Measurements from ENCODE around the gene PPIF.
"Not testable (repeated sequence)": the region's sequence is repeated elsewhere in the genome, so short reads cannot be mapped to it uniquely, and the experiment has no call there.

PPIF gene

GRCh38 chr10:79334573-79334972 lies 12.7 kb upstream of the PPIF start:
- peak overlapping the region; percentile 14 for H3K27ac Mint-ChIP-seq
- no peaks in the 10 kb centered on the region for H3K36me3 Mint-ChIP-seq
- H3K4me1 Mint-ChIP-seq: peaks cover 23% of the 10 kb centered on the region
- H3K4me3 Mint-ChIP-seq: no peak overlapping the region
- no peaks in the 10 kb centered on the region for H3K9me3 Mint-ChIP-seq
- ATAC-seq: no peak
- no peaks in the 10 kb centered on the region for H3K27me3 Mint-ChIP-seq

- Mint-ChIP-seq H3K27ac (peak overlapping the region; percentile 14), H3K27me3 (no peaks in the 10 kb centered on the region), H3K4me1 (peaks cover 21% of the 10 kb centered on the region), H3K36me3 (no peaks in the 10 kb centered on the region), H3K4me3 (no peak overlapping the region), H3K9me3 (no peaks in the 10 kb centered on the region)
- ATAC-seq: no peak
Measured at GRCh38 chr10:79335094-79335469, 12.2 kb upstream of the PPIF start.

- Mint-ChIP-seq H3K27ac (peak overlapping the region; percentile 14), H3K27me3 (no peaks in the 10 kb centered on the region), H3K36me3 (no peaks in the 10 kb centered on the region)
Measured at GRCh38 chr10:79335470-79336235, 11.6 kb upstream of the PPIF start.

DNA sequence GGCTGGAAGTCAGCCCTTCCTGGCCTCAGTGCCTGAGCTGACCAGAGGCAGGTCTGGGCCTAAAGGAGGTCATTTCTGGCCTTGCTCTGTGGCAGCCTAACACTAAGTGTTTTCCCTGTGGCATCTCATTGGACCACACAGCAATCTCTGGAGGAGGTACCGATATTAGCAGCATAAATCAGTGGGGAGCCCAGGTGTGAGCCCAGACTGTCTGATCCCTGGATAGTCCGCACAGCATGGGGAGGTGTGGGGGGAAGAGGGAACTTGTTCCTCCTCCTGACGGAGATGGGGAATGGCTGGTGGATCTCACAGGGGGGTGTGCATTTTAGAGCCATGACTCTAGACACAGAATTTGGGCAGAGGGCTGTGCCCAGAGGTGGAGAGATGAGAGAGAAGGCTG lies 11.0 kb upstream of the PPIF start:
- H3K9me3 Mint-ChIP-seq: no peaks in the 10 kb centered on the region
- H3K4me3 Mint-ChIP-seq: no peak overlapping the region
- peaks cover 17% of the 10 kb centered on the region for H3K4me1 Mint-ChIP-seq
- H3K27me3 Mint-ChIP-seq: no peaks in the 10 kb centered on the region
- no peaks in the 10 kb centered on the region for H3K36me3 Mint-ChIP-seq
- H3K27ac Mint-ChIP-seq: peak overlapping the region; percentile 14
- ATAC-seq: no peak

More at GRCh38 chr10:79335470-79336235, 11.6 kb upstream of the PPIF start:
- H3K9me3 Mint-ChIP-seq: no peaks in the 10 kb centered on the region
- ATAC-seq: no peak
- H3K4me3 Mint-ChIP-seq: no peak overlapping the region
- peaks cover 21% of the 10 kb centered on the region for H3K4me1 Mint-ChIP-seq

GRCh38 chr10:79336739-79337138 lies 10.5 kb upstream of the PPIF start:
- H3K27me3 Mint-ChIP-seq: no peaks in the 10 kb centered on the region
- peaks cover 12% of the 10 kb centered on the region for H3K4me1 Mint-ChIP-seq
- H3K27ac Mint-ChIP-seq: no peak overlapping the region
- no peak for ATAC-seq
- H3K4me3 Mint-ChIP-seq: no peak overlapping the region
- H3K9me3 Mint-ChIP-seq: no peaks in the 10 kb centered on the region
- H3K36me3 Mint-ChIP-seq: no peaks in the 10 kb centered on the region

- ATAC-seq, H3K36me3 Mint-ChIP-seq, H3K4me3 Mint-ChIP-seq, H3K9me3 Mint-ChIP-seq, H3K4me1 Mint-ChIP-seq, H3K27me3 Mint-ChIP-seq, H3K27ac Mint-ChIP-seq: not testable (repeated sequence)
Measured at GRCh38 chr10:79337783-79338469, 9.3 kb upstream of the PPIF start.

GRCh38 chr10:79339266-79339665 lies 8.0 kb upstream of the PPIF start:
- Mint-ChIP-seq H3K36me3 (no peaks in the 10 kb centered on the region), H3K4me1 (peaks cover under 1% of the 10 kb centered on the region), H3K27me3 (no peaks in the 10 kb centered on the region), H3K27ac (no peak overlapping the region), H3K9me3 (no peaks in the 10 kb centered on the region), H3K4me3 (no peak overlapping the region)
- ATAC-seq: no peak

- Mint-ChIP-seq H3K9me3 (no peaks in the 10 kb centered on the region), H3K27me3 (no peaks in the 10 kb centered on the region), H3K4me1 (no peaks in the 10 kb centered on the region), H3K36me3 (no peaks in the 10 kb centered on the region), H3K27ac (peak overlapping the region; percentile 19), H3K4me3 (no peak overlapping the region)
- ATAC-seq: no peak
Measured at GRCh38 chr10:79340646-79341244, 6.5 kb upstream of the PPIF start.

GRCh38 chr10:79342295-79342761 lies 4.9 kb upstream of the PPIF start:
- H3K27ac Mint-ChIP-seq: no peak overlapping the region
- no peak for ATAC-seq
- no peaks in the 10 kb centered on the region for H3K36me3 Mint-ChIP-seq

GRCh38 chr10:79342811-79343561 lies 4.3 kb upstream of the PPIF start:
- ATAC-seq: no peak

More at GRCh38 chr10:79342295-79342761, 4.9 kb upstream of the PPIF start:
- Mint-ChIP-seq H3K27me3 (no peaks in the 10 kb centered on the region), H3K9me3 (no peaks in the 10 kb centered on the region), H3K4me1 (peaks cover 5% of the 10 kb centered on the region), H3K4me3 (no peak overlapping the region)

GRCh38 chr10:79344502-79345195 lies 2.6 kb upstream of the PPIF start:
- Mint-ChIP-seq H3K9me3 (no peaks in the 10 kb centered on the region), H3K4me3 (no peak overlapping the region), H3K36me3 (peaks cover 14% of the 10 kb centered on the region), H3K27me3 (no peaks in the 10 kb centered on the region), H3K27ac (peak overlapping the region; percentile 51), H3K4me1 (peaks cover 25% of the 10 kb centered on the region)
- ATAC-seq: no peak

More at GRCh38 chr10:79342811-79343561, 4.3 kb upstream of the PPIF start:
- peaks cover 9% of the 10 kb centered on the region for H3K4me1 Mint-ChIP-seq
- no peaks in the 10 kb centered on the region for H3K27me3 Mint-ChIP-seq
- H3K27ac Mint-ChIP-seq: no peak overlapping the region
- H3K36me3 Mint-ChIP-seq: no peaks in the 10 kb centered on the region
- H3K4me3 Mint-ChIP-seq: no peak overlapping the region
- no peaks in the 10 kb centered on the region for H3K9me3 Mint-ChIP-seq

DNA sequence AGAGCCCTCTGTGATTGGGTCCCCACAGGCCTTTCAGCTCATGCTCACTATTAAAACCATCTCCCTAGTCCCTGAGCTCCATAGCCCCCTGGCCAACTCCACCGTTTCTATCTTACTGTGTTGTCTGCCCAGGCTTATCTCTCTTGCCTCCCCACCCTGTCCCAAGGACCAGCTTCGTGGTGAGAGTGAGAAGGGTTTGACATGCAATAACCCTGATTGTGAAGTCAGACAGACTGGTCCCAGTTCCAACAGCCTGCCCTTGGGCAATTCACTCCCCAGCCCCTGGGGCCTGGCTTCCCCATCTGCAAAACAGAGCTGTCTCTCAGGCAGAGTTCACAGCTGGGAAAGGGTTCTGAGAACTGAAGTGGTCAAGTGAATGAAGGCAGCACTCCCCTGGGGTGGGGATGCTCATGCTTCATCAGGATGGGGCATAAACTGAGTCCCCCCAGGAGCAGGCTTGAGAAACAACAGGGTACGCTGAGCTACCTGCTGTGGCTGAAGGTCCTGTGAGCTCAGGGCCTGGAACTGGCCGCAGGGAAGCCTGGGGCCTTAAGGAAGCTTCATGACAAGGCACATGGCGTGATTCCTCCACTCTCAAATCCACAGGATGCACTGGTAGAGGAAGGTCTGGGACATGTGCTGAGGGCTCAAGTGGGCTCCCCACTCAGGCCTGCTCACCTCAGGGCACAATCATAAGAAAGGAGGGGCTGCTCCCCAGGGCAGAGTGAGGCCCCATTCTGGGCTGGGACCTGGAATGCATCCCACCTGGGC lies 1.8 kb upstream of the PPIF start:
- Mint-ChIP-seq H3K27me3 (no peaks in the 10 kb centered on the region), H3K4me1 (peaks cover 33% of the 10 kb centered on the region), H3K4me3 (no peak overlapping the region), H3K27ac (peak overlapping the region; percentile 51), H3K36me3 (peaks cover 21% of the 10 kb centered on the region), H3K9me3 (no peaks in the 10 kb centered on the region)
- no peak for ATAC-seq

GRCh38 chr10:79346012-79346340 lies 1.3 kb upstream of the PPIF start:
- no peaks in the 10 kb centered on the region for H3K9me3 Mint-ChIP-seq
- ATAC-seq: no peak
- H3K27ac Mint-ChIP-seq: no peak overlapping the region
- no peak overlapping the region for H3K4me3 Mint-ChIP-seq
- peaks cover 38% of the 10 kb centered on the region for H3K4me1 Mint-ChIP-seq
- no peaks in the 10 kb centered on the region for H3K27me3 Mint-ChIP-seq
- H3K36me3 Mint-ChIP-seq: peaks cover 27% of the 10 kb centered on the region
